Measurements from ENCODE around the gene PNPLA7.

DNA sequence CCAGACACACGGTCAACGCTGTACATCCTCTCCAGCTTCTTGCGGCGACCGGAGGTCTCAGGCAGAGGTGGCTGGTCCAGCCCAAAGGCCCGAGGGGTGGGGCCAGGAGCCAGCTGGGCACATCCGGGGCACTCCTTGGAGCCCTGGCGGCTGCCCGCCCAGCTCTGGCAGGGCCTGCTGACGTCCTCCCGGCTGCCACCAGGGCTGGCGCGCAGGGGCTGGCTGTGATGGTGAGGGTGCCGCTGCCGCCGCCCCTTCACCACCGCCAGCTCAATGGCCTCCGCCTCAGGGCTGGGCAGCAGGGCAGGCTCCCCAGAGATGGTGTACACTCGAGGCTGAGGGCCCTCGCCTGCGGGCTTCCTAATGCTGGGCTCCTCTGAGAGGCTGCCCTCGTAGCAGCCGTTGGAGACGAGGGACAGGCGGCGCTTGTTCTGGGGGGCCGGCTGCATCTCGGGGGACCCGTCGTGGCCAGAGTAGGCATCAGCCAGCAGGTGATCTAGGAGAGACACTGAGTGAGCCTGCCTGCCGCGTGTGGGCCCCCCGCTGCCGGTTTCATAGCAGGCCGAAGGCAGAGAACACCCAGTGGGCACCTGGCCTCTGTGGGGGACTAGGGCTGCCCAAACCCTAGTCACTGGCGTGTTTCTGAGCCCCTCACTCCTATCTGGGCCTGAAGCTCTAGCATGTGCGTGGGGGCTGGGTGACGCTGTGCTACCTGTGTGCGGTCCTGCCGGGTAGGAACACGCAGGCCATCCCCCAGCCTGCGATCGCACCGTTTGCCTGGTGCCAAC is 92.6 kb downstream of the PNPLA7 start:
- TF ChIP-seq, protein P1, sequence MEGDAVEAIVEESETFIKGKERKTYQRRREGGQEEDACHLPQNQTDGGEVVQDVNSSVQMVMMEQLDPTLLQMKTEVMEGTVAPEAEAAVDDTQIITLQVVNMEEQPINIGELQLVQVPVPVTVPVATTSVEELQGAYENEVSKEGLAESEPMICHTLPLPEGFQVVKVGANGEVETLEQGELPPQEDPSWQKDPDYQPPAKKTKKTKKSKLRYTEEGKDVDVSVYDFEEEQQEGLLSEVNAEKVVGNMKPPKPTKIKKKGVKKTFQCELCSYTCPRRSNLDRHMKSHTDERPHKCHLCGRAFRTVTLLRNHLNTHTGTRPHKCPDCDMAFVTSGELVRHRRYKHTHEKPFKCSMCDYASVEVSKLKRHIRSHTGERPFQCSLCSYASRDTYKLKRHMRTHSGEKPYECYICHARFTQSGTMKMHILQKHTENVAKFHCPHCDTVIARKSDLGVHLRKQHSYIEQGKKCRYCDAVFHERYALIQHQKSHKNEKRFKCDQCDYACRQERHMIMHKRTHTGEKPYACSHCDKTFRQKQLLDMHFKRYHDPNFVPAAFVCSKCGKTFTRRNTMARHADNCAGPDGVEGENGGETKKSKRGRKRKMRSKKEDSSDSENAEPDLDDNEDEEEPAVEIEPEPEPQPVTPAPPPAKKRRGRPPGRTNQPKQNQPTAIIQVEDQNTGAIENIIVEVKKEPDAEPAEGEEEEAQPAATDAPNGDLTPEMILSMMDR (IDR thresholded peaks at IDR 0.05) = no peak
- no peak for TF ChIP-seq EP300 (IDR thresholded peaks at IDR 0.05)
- no peak for TF ChIP-seq POLR2AphosphoS5 (IDR thresholded peaks at IDR 0.05)

All from stomach (tissue), 4 donors.